CD4-positive, alpha-beta T cell treated with Interleukin-2 at 100 ng/mL for 4 hours (primary cell): Measurements from ENCODE around the gene BMERB1.

Experiments used
- DNase-seq: peaks from one replicate; pipeline ENCODE4 v3.0.0-alpha.2; 2020; ENCODE audit warnings: low spot score

The BMERB1 gene

DNA sequence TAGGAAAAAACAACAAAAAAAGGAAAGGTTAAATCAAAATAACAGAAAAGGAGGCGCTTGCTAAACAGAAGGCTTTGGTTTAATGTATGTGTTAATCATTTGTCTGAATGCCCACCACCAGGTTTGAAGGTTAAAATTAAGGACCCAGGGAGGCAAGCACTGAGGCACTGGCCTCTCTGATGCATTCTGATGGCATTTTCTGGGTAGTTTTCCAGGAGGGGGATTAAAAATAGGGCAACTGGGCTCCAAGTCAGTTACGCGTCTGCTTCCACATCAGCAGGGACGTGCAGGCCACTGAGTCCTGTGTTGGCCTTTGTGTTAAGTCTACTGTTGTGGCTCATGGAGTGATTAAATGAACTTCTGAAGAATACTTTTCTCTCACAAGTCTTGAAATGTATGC is 181.6 kb downstream of the BMERB1 start:
- no peak for DNase-seq

DNA sequence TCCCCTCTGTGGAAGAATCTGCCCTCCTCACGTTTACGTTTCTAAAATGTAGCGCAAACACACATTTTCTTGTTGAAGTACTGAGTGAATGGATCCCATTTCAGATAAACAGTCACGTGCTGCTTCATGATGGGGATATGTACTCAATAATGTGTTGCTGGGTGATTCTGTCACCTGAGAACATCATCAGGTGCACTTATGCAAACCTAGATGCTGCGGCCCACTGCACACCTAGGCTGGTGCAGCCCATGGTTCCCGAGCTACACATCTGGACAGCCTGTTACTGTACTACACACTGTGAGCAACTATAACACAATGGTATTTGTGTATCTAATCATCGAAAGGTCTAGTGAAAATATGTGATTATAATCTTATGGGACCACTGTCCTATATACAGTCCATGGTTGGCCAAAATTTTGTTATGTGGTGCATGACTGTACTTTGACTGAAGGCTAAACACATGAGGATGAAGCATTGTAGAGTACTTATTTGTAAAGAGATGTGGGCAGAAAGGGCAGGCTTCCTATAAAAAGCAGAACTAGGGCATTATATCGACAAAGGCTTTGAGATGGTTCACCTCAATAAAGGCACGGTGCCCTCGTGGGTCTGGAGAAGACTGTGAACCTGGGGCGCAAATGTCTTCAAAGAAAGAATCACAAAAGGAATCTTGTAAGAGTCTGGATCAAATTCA is 182.2 kb downstream of the BMERB1 start:
- DNase-seq = no peak

DNA sequence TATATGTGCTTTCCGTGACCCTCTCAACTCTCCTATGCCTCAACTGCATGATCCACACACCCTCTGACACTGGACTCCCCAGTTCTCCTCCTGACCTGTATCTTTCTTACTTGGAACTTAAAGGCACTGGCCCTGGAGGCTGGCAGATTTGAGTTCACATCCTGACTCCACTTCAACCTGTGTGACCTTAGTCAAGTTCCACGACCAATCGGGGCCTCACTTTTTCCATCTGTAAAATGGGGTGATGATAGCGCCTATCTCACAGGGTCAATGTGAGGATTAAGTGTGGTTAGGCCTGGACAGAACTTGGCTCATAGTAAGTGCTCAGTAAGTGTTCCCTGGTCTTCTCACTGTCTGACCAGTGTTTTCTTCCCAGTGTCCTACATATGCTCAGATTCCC is 183.5 kb downstream of the BMERB1 start:
- no peak for DNase-seq

DNA sequence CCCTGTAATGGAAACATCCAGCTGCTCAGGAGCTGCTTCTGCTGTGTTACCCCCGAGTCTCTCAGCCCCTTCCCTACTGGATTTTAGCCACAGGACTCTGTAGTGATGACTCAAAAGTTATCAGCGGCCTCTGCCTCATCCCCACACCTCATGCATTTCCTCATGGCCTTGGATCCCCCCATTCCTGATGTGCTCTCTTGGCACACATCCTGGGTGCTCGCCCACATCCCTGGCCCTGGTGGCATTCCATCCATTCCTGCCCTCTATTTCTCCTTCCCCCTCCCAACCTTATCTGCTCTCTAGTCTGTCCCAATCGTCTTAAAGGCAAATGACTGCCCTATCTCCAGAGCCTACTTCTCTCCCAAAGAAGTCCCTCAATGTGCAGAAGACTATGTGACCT is 184.0 kb downstream of the BMERB1 start:
- no peak for DNase-seq

DNA sequence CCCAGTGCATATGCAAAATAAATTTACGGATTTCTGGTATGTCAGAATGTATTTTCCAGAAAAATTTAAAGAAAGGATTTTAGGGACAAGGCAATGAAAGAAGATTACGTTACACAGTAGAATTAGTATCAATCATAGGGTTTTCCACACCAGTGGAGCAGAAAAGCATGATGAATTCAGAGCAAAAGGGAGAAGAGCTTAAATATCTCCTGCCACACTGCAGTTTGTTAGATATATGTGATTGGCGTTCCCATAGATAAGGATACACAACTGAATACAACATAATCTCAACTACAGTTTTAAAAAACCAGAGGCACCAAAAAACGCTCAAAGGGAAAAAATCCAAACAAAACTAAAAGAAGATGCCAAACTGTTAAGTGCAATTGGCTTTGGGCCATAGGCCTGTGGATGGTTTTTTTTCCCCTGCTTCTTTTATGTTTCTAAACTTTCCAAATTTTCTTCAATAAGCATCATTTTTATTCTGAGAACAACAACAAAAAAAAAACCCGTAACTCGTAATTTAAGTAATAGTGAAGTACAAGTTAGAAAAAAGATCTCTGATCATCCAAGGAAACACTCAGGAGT is 186.3 kb downstream of the BMERB1 start:
- DNase-seq = no peak

DNA sequence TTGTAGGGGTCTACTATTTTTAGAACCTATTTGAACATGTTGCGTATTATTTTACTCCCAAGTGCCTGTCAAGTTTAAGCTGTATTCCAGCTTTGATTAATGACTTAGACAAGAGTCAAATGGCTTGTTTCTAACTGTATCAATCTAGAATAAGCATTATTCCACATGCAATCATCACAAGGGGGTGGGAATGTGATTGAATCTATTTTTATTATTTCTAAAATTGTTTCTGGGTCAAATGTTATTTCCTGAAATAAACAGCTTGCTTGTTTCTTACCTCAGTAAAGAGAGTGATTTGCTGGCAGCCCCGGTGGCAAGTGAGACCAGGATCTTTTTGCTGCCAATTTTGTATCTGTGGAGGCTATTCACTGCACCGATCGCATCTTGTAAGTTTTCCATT is 187.1 kb downstream of the BMERB1 start:
- no peak for DNase-seq

DNA sequence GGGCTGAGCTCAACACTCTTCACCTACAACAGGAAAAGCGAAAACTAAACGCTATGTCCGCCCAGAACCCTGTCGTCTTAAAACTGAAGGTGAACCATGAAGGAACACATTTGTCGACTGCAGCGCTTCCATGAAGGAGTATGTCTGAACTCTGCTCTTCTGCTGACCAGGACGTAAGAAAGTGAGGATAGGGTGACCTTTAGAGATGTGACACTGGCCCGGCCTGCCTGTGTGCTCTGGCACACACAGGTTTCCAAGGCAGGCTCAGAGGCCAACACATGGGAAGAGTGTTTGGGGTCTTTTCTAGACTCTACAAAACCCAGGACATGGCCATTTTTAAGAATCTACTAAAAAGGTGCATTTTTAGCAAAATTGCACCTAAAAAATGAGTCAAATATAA is 187.5 kb downstream of the BMERB1 start:
- DNase-seq = no peak

DNA sequence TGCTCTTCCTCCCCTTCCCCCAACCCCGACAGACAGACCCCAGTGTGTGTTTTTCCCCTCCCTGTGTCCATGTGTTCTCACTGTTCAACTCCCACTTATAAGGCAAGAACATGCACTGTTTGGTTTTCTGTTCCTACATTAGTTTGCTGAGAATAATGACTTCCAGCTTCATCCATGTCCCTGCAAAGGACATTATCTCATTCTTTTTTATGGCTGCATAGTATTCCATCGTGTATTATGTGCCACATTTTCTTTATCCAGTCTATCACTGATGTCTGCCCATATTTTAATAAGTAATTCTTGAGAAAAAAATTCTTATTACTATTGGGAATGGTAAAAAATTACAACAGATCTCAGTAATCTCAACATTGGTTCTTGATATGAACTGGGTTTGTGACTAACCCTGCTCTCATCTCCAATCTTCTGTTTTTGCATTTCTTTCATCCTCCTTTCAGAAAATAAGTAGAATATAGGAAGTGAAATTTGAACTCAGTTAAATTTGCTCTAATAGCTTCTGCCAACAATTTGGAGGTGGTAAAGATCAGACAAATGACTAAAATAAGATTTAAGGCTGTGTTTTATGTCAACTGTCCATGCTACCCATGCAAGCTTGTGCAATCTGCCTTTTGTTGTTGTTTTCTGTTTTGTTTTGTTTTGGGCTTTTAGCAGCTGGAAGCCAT is 197.5 kb downstream of the BMERB1 start:
- DNase-seq = no peak

DNA sequence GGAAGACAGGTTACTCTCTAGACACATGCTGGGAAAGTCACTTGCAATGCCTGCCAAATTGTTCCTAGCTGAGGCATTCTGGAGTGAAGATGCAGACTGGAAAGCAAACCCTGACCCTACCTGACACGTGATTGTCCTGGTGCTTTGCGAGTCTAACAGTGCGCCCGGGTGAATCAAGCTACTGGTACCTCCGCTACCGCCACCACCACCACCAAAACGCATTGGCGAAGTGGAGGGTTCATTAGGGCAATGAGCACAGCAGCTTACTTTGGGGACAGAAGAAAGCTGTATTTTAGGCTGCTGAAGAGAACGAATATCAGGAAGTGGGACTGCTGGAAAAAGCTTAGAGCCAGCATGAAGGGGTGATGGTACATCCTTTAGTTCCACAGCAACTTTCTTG is 201.5 kb downstream of the BMERB1 start:
- no peak for DNase-seq

DNA sequence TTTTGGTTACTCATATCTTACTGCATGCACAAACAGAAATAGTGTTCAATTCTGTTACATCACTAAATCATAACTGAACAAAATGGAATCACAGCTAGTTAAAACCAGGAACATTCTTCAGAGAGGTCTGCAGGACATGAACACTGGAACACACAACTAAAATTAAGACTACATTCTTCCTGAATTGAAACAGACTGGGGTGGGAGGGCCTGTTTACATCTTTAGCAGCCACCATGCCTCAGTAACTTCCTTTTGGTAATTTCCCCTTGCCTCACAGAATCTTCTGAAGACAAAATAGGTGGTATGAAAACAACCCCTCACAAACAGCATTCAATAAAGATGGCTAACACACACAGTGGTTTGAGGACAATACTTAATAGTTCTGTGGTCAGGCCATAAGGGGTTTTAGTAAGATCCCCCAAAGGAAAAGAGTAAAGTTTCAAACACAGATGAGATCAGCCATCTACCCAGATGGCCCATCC is 202.0 kb downstream of the BMERB1 start:
- DNase-seq = peak; percentile 52
